H1 (cell line): ENCODE data around the gene SRSF8. TPM values are rescaled to one million over a fixed set of nuclear protein-coding genes. Genes with fewer than 3 reads are reported as not detected.

Experiments used
- CTCF ChIA-PET: fragments of 300-600 bp; sonication (Branson Sonifier 250); formaldehyde crosslinking; loops from one replicate; lab custom pipeline; 2021; ENCODE audit not compliant: partially characterized antibody; lab: Charles Lee
- POLR2A ChIA-PET: fragments of 300-600 bp; sonication (Branson Sonifier 250); formaldehyde crosslinking; loops from one replicate; lab custom pipeline; 2021; ENCODE audit warnings: inconsistent platforms; ENCODE audit not compliant: partially characterized antibody; lab: Charles Lee
- DNase-seq, 2 experiments: peaks; one replicate each; pipeline versions ENCODE4 v3.0.0 to v3.0.0-alpha.2; 2010 to 2022; ENCODE audit warnings: low spot score in 2 of 2, low read depth in 1 of 2, mixed read lengths in 1 of 2
- FAIRE-seq: peaks from 2 replicates; lab custom pipeline; 2011; peaks lifted over from hg19 to GRCh38; lab: Jason Lieb, UNC
- H2AFZ ChIP-seq: 2 replicates; pipeline ENCODE4 v1.8.1; 2012; ENCODE audit warnings: low read length, inconsistent platforms
- H2AK5ac ChIP-seq: 2 replicates; pipeline ENCODE4 v1.6.1; 2013; ENCODE audit warnings: low read depth, low read length
- H2BK120ac ChIP-seq: replicated peaks from 2 replicates; pipeline ENCODE3; 2013; ENCODE audit warnings: low read depth, low read length, inconsistent platforms
- H2BK12ac ChIP-seq: 2 replicates; pipeline ENCODE4 v1.6.1; 2013; ENCODE audit warnings: low read depth, low read length
- H2BK15ac ChIP-seq: 2 replicates; pipeline ENCODE4 v1.6.1; 2013; ENCODE audit warnings: low read length
- H2BK20ac ChIP-seq: 2 replicates; pipeline ENCODE4 v1.6.1; 2013; ENCODE audit warnings: low read length
- H2BK5ac ChIP-seq: 2 replicates; pipeline ENCODE4 v1.6.1; 2013; ENCODE audit warnings: low read depth, low read length
- H3K14ac ChIP-seq: 2 replicates; pipeline ENCODE4 v1.6.1; 2013; ENCODE audit warnings: inconsistent platforms; ENCODE audit not compliant: insufficient read length
- H3K18ac ChIP-seq: 2 replicates; pipeline ENCODE4 v1.6.1; 2013; ENCODE audit warnings: low read length; ENCODE audit errors: extremely low read depth
- H3K23ac ChIP-seq: 2 replicates; pipeline ENCODE4 v1.6.1; 2013; ENCODE audit warnings: inconsistent platforms; ENCODE audit not compliant: insufficient read length
- H3K23me2 ChIP-seq: 2 replicates; pipeline ENCODE4 v1.6.1; 2013; ENCODE audit warnings: low read depth, low read length
- H3K27ac ChIP-seq: 2 replicates; pipeline ENCODE4 v1.6.1; 2011; ENCODE audit warnings: low read depth, low read length, inconsistent platforms
- H3K27me3 ChIP-seq, 4 experiments: replicated peaks in 1 of 4; 1 replicate in 1 of 4; 2 replicates in 3 of 4; pipeline versions ENCODE4 v1.6.1 to v1.8.1; 2011 to 2013; ENCODE audit warnings: low read length in 3 of 4, mild to moderate bottlenecking in 3 of 4, inconsistent platforms in 2 of 4, mixed read lengths in 2 of 4, moderate library complexity in 1 of 4; ENCODE audit not compliant: control insufficient read depth in 3 of 4, insufficient read depth in 3 of 4; ENCODE audit errors: extremely low read depth in 1 of 4
- H3K36me3 ChIP-seq, 4 experiments: 2 replicates each; pipeline versions ENCODE4 v1.6.1 to v1.8.1; 2011 to 2013; ENCODE audit warnings: mild to moderate bottlenecking in 4 of 4, low read length in 3 of 4, moderate library complexity in 2 of 4, control low read depth in 1 of 4, inconsistent platforms in 1 of 4; ENCODE audit not compliant: insufficient read depth in 4 of 4, control insufficient read depth in 2 of 4
- H3K4ac ChIP-seq: replicated peaks from 2 replicates; pipeline ENCODE3; 2013; ENCODE audit warnings: low read length, low read depth, mixed read lengths, inconsistent platforms; ENCODE audit not compliant: insufficient read length
- H3K4me1 ChIP-seq, 4 experiments: replicated peaks in 1 of 4; 1 replicate in 1 of 4; 2 replicates in 3 of 4; pipeline versions ENCODE4 v1.6.1 to v1.8.1; 2011 to 2013; ENCODE audit warnings: low read length in 3 of 4, inconsistent platforms in 2 of 4, mixed read lengths in 1 of 4; ENCODE audit not compliant: insufficient read depth in 4 of 4, control insufficient read depth in 3 of 4
- H3K4me2 ChIP-seq, 2 experiments: 2 replicates each; pipeline versions ENCODE4 v1.6.1 to v1.8.1; 2011 to 2013; ENCODE audit warnings: low read depth in 2 of 2, low read length in 2 of 2, control low read depth in 1 of 2, inconsistent platforms in 1 of 2, mild to moderate bottlenecking in 1 of 2; ENCODE audit not compliant: insufficient read depth in 1 of 2
- H3K4me3 ChIP-seq, 4 experiments: fragments of 200-600, 300-600 bp in 1 of 4; sonication (generic), shearing (Covaris generic), sonication (Bioruptor Twin) in 1 of 4; 2 replicates each; pipeline versions ENCODE4 v1.5.1 to v1.8.1; 2011 to 2016; ENCODE audit warnings: low read length in 4 of 4, low read depth in 3 of 4, control low read depth in 2 of 4, inconsistent platforms in 2 of 4, mild to moderate bottlenecking in 2 of 4, mixed read lengths in 1 of 4, moderate library complexity in 1 of 4; ENCODE audit not compliant: insufficient read depth in 2 of 4; ENCODE audit errors: extremely low read depth in 1 of 4
- H3K56ac ChIP-seq: replicated peaks from 2 replicates; pipeline ENCODE3; 2013; ENCODE audit warnings: low read depth, mild to moderate bottlenecking, mixed read lengths, low read length, inconsistent platforms; ENCODE audit not compliant: insufficient read length
- H3K79me1 ChIP-seq: 2 replicates; pipeline ENCODE4 v1.6.1; 2013; ENCODE audit warnings: low read depth, low read length, control low read depth
- H3K79me2 ChIP-seq, 2 experiments: 2 replicates each; pipeline versions ENCODE4 v1.6.1 to v1.8.1; 2012 to 2013; ENCODE audit warnings: low read length in 2 of 2, mild to moderate bottlenecking in 2 of 2, inconsistent platforms in 1 of 2; ENCODE audit not compliant: insufficient read depth in 2 of 2, control insufficient read depth in 1 of 2
- H3K9ac ChIP-seq, 4 experiments: replicated peaks in 1 of 4; 1 replicate in 1 of 4; 2 replicates in 3 of 4; pipeline versions ENCODE4 v1.6.1 to v1.8.1; 2011 to 2013; ENCODE audit warnings: low read depth in 3 of 4, low read length in 3 of 4, control low read depth in 2 of 4, mild to moderate bottlenecking in 2 of 4, moderate library complexity in 2 of 4, inconsistent platforms in 1 of 4; ENCODE audit errors: extremely low read depth in 1 of 4
- H3K9me3 ChIP-seq, 2 experiments: 2 replicates each; pipeline versions ENCODE4 v1.6.1 to v1.8.1; 2012 to 2013; ENCODE audit warnings: mild to moderate bottlenecking in 2 of 2, moderate library complexity in 2 of 2, control low read depth in 1 of 2, inconsistent platforms in 1 of 2, low read depth in 1 of 2, low read length in 1 of 2, mixed read lengths in 1 of 2; ENCODE audit not compliant: insufficient read depth in 2 of 2
- H4K20me1 ChIP-seq, 2 experiments: replicated peaks in 1 of 2; 2 replicates each; pipeline versions ENCODE3 to v1.8.1; 2011 to 2013; ENCODE audit warnings: inconsistent platforms in 2 of 2, low read length in 2 of 2, mild to moderate bottlenecking in 1 of 2; ENCODE audit not compliant: insufficient read depth in 2 of 2, control insufficient read depth in 1 of 2
- H4K5ac ChIP-seq: 2 replicates; pipeline ENCODE4 v1.6.1; 2013; ENCODE audit warnings: low read length, low read depth, mixed read lengths, inconsistent platforms; ENCODE audit not compliant: insufficient read length
- H4K8ac ChIP-seq: 2 replicates; pipeline ENCODE4 v1.8.0; 2013; ENCODE audit warnings: mild to moderate bottlenecking, moderate library complexity, low read length, inconsistent platforms; ENCODE audit not compliant: insufficient read depth; ENCODE audit errors: extremely low read depth
- H4K91ac ChIP-seq: replicated peaks from 2 replicates; pipeline ENCODE3; 2013; ENCODE audit warnings: low read length, mixed read lengths, inconsistent platforms; ENCODE audit not compliant: insufficient read length
- CEBPB ChIP-seq: IDR thresholded peaks from 2 replicates; pipeline ENCODE4 v1.6.1; 2012; ENCODE audit warnings: low read depth, low read length
- CTCF ChIP-seq, 3 experiments: IDR thresholded peaks; 1 replicate in 2 of 3; 2 replicates in 1 of 3; pipeline versions ENCODE4 v1.5.1 to v1.6.1; 2011; ENCODE audit warnings: low read length in 3 of 3, mild to moderate bottlenecking in 3 of 3, inconsistent platforms in 2 of 3, low read depth in 1 of 3, moderate library complexity in 1 of 3; ENCODE audit not compliant: insufficient read depth in 1 of 3; ENCODE audit errors: control extremely low read depth in 1 of 3
- EGR1 ChIP-seq: IDR thresholded peaks from 2 replicates; pipeline ENCODE4 v1.6.1; 2011; ENCODE audit warnings: low read depth, low read length, borderline replicate concordance
- EZH2 ChIP-seq: fragments of 200-600 bp; sonication (generic); IDR thresholded peaks from 2 replicates; pipeline ENCODE4 v1.7.1; 2012; ENCODE audit warnings: low read depth, mild to moderate bottlenecking, moderate library complexity, low read length, inconsistent platforms; ENCODE audit not compliant: severe bottlenecking
- FOSL1 ChIP-seq: IDR thresholded peaks from 2 replicates; pipeline ENCODE4 v1.6.1; 2011; ENCODE audit warnings: mild to moderate bottlenecking, low read depth, low read length, moderate library complexity; ENCODE audit not compliant: insufficient read depth
- JUND ChIP-seq: IDR thresholded peaks from 2 replicates; pipeline ENCODE4 v1.6.1; 2011; ENCODE audit warnings: mild to moderate bottlenecking, improper control_type of control experiment, low read length
- RAD21 ChIP-seq, 2 experiments: IDR thresholded peaks in 1 of 2; conservative IDR thresholded peaks in 1 of 2; 2 replicates each; pipeline ENCODE4 v1.6.1; 2011; ENCODE audit warnings: low read depth in 2 of 2, low read length in 2 of 2, improper control_type of control experiment in 1 of 2, inconsistent platforms in 1 of 2, mild to moderate bottlenecking in 1 of 2, moderate library complexity in 1 of 2
- RBBP5 ChIP-seq: IDR thresholded peaks from 2 replicates; pipeline ENCODE4 v1.7.1; 2012; ENCODE audit warnings: low read depth, mild to moderate bottlenecking, inconsistent platforms, low read length, moderate library complexity, borderline replicate concordance
- RXRA ChIP-seq: IDR thresholded peaks from 2 replicates; pipeline ENCODE4 v1.6.1; 2011; ENCODE audit warnings: low read depth, mild to moderate bottlenecking, low read length, moderate library complexity; ENCODE audit not compliant: insufficient read depth
- SP4 ChIP-seq: IDR thresholded peaks from 2 replicates; pipeline ENCODE4 v1.6.1; 2012; ENCODE audit warnings: low read length, inconsistent platforms
- TEAD4 ChIP-seq: IDR thresholded peaks from 2 replicates; pipeline ENCODE4 v1.6.1; 2012; ENCODE audit warnings: low read depth, low read length, inconsistent platforms, mixed read lengths
- ZNF274 ChIP-seq: IDR thresholded peaks from 2 replicates; pipeline ENCODE4 v1.7.0; 2012; ENCODE audit warnings: low read length, borderline replicate concordance; ENCODE audit errors: extremely low read depth
- WGBS, 2 experiments: shearing (Covaris generic) in 1 of 2; methylation state at CpG; one replicate each; pipeline versions ENCODE4 v1.1.6 to v1.1.7; 2013 to 2015; ENCODE audit warnings: low lambda C conversion rate in 2 of 2, mixed read lengths in 2 of 2, inconsistent platforms in 1 of 2, low coverage in 1 of 2, missing lambda C conversion rate in 1 of 2; ENCODE audit not compliant: insufficient replicate concordance in 2 of 2, insufficient coverage in 1 of 2, insufficient read length in 1 of 2; ENCODE audit errors: extremely low coverage in 1 of 2, missing lambda C conversion rate in 1 of 2; 5-methylcytosine and 5-hydroxymethylcytosine counted together
- polyA plus RNA-seq, 7 experiments: library from polyadenylated mRNA; depleted of rRNA in 3 of 7; stranded (reverse) in 5 of 7; unstranded in 2 of 7; fragments of >200 nt in 5 of 7; fragments of 200-250 nt in 2 of 7; gene quantifications; 1 replicate in 5 of 7; 2 replicates in 1 of 7; 4 replicates in 1 of 7; pipeline versions ENCODE4 v1.2.1 to v1.2.3, GENCODE V29; 2011 to 2013; ENCODE audit warnings: missing spikeins in 2 of 7, mixed read lengths in 2 of 7
- total RNA-seq: library from RNA; stranded (reverse); fragmentation: NEBNext Ultra II Directional; extraction: Animal tissue kit (Norgen Biotek cat#: 25700); gene quantifications from 2 replicates; pipeline ENCODE4 v1.2.1, GENCODE V29; 2021

Gene SRSF8
- total and polyA plus RNA-seq, 2 of the 8 experiments (the other 6 are each of a cell fraction or from before 2014, with no cell fraction given): 13.2 to 18.5 TPM

GRCh38 chr11:95097209-95097608, 30.5 kb downstream of the SRSF8 start:
- Histone ChIP-seq H3K18ac (no peak overlapping the region), H3K27ac (no peak overlapping the region), H3K4me2 (no peak overlapping the region), H3K4me1 (no peaks in the 10 kb centered on the region; a peak in 1 of 7 replicates), H3K9ac (no peak overlapping the region), H2BK12ac (no peak overlapping the region), H2BK20ac (no peak overlapping the region), H4K8ac (no peak overlapping the region), H3K23ac (no peak overlapping the region), H2BK15ac (no peak overlapping the region), H4K91ac (no peak overlapping the region), H3K79me2 (no peaks in the 10 kb centered on the region), H3K56ac (no peak overlapping the region), H2BK5ac (no peak overlapping the region), H3K23me2 (no peaks in the 10 kb centered on the region), H2BK120ac (no peak overlapping the region), H3K27me3 (peaks cover 0 to 2% (median under 1%) of the 10 kb centered on the region in 4 experiments; a peak in 2 of 7 replicates), H2AFZ (no peak overlapping the region), H3K9me3 (no peaks in the 10 kb centered on the region), H3K4ac (no peak overlapping the region), H3K4me3 (no peak overlapping the region), H4K20me1 (no peaks in the 10 kb centered on the region), H3K36me3 (no peaks in the 10 kb centered on the region), H4K5ac (no peak overlapping the region), H2AK5ac (no peak overlapping the region), H3K79me1 (no peaks in the 10 kb centered on the region), H3K14ac (no peak overlapping the region)
- ChIA-PET POLR2A (no interaction called here), CTCF (interaction anchor here (2.1 to 9.0 kb wide), 2 partner anchors 10 to 27 kb away, joined by 8 to 127 read pairs; no protein-coding TSS in a partner anchor)
- DNase-seq: no peak
- FAIRE-seq: no peak
- WGBS, 2 experiments: 71% methylated on average over 3 of the region's 3 CpGs; no CpG with 5 or more reads in 1 of the 2 experiments
- TF ChIP-seq EZH2 (no peak), SP4 (no peak), RXRA (no peak), RBBP5 (no peak), EGR1 (no peak), RAD21 (IDR thresholded peaks at IDR 0.05 in 1 of 2, conservative IDR thresholded peaks at IDR 0.05 in 1 of 2; ENCODE audit: low read depth in 2 of 2, low read length in 2 of 2) (no peak), CTCF (IDR thresholded peaks at IDR 0.05; ENCODE audit: control extremely low read depth in 1 of 3, insufficient read depth in 1 of 3, low read depth in 1 of 3, low read length in 3 of 3) (no peak), FOSL1 (no peak), CEBPB (no peak), TEAD4 (no peak), JUND (no peak), ZNF274 (no peak)
